PFSK-1 (cell line): ENCODE measurements around the gene RGS13.

Source experiments
- SIN3A ChIP-seq: IDR thresholded peaks from 2 replicates; pipeline ENCODE4 v1.6.1; 2012; ENCODE audit warnings: mild to moderate bottlenecking, low read length, moderate library complexity, borderline replicate concordance; ENCODE audit not compliant: insufficient read depth
- TAF1 ChIP-seq: IDR thresholded peaks from 2 replicates; pipeline ENCODE4 v1.6.1; 2012; ENCODE audit warnings: low read length, control low read depth, borderline replicate concordance; ENCODE audit not compliant: insufficient read depth

DNA sequence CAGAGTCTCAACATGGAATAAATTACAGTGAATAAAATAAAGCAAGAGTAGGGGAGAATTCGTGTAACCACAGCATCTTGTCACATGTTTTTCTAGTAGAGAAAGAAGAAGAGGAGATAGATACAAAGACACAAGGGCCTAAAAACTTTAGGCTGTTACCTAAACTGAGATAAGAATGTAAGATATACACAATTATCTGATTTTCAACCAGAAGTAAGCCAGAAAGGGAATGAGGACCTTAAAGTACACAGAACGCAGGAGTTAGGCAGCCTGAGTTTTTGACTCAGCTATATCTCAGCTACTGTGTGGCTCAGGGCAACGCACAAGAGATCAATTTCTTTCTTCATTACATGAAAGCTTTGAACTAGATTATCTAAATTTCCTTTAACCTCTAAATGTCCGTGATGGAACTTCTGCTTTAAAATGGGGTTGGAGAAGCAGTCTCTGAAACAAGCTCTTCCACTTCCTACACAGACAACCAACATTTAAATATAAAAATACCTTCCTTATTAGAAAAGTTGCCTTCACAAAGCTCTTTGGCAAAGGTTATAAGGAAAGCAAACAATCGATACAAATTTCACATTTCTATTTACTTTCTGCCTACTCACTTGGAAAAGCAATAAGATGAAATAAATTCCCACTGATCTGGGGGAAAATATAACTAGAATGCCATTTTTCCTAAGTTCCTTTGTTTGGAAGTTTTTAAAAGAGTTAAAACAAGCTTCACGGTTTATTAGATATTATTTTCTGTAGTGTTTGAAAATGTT is 5.2 kb upstream of the RGS13 start:
- TF ChIP-seq SIN3A (no peak), TAF1 (no peak)
